Sigmoid colon (tissue), 4 donors: Measurements from ENCODE around the gene PMS2.
"Not testable (repeated sequence)": the region's sequence is repeated elsewhere in the genome, so short reads cannot be mapped to it uniquely, and the experiment has no call there.

Source experiments
- CTCF ChIP-seq, 4 experiments: fragments of 450-650 bp in 3 of 4; fragments of 200-600 bp in 1 of 4; IDR thresholded peaks; one replicate each; pipeline ENCODE4 v1.5.1; 2016 to 2019; ENCODE audit warnings: antibody characterized with exemption in 4 of 4, mild to moderate bottlenecking in 3 of 4, moderate library complexity in 2 of 4
- EP300 ChIP-seq, 4 donors: sonication (generic); formaldehyde crosslinking; IDR thresholded peaks; one replicate each; pipeline ENCODE4 v1.6.1; 2017; ENCODE audit warnings: antibody characterized with exemption in 4 of 4

- not testable (repeated sequence) for TF ChIP-seq CTCF, EP300 (IDR thresholded peaks at IDR 0.05)
Measured at GRCh38 chr7:6007835-6008590, 836 bp downstream of the PMS2 start.
